ENCODE measurements around the gene MUCL1. TPM values are rescaled to one million over a fixed set of nuclear protein-coding genes. Genes with fewer than 3 reads are reported as not detected.

MUCL1 gene
- total RNA-seq, 1 experiment from 2014 or later: not detected

DNA sequence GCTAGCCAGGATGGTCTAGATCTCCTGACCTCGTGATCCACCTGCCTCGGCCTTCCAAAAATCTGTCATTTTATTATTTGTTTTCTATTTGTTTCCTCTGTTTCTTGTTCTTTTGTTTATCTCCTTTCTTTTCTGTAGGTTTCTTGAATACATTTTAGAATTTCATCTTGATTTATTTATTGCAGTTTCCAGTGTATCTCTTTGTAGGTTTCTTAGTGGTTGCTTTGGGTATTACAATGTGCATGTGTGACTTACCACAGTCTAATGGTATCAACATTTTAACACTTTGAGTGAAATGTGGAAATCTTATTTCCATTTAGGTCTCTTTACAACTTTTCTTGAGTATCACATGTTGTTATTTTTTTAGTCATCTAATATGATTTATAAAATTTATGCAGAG, 29.9 kb upstream of the MUCL1 start:
- no TSS peak for BruUV-seq (replicated peaks)
- Histone ChIP-seq H3K36me3 (ENCODE audit: control insufficient read depth, insufficient read depth, low read length) (no peaks in the 10 kb centered on the region), H3K9me3 (ENCODE audit: control insufficient read depth, insufficient read depth, low read depth, low read length) (no peaks in the 10 kb centered on the region), H3K4me3 (ENCODE audit: low read depth in 2 of 2, low read length in 2 of 2) (no peak overlapping the region), H3K27me3 (ENCODE audit: control insufficient read depth, insufficient read depth, low read length) (no peaks in the 10 kb centered on the region), H3K4me1 (ENCODE audit: control insufficient read depth, insufficient read depth, low read length) (no peaks in the 10 kb centered on the region), H3K27ac (ENCODE audit: low read length) (no peak overlapping the region)
- ChIA-PET CTCF (no interaction called here), POLR2A (no interaction called here)
- no peak for DNase-seq (ENCODE audit: low read depth, low spot score)
- ATAC-seq: no peak
- TF ChIP-seq SIN3A (IDR thresholded peaks at IDR 0.05; ENCODE audit: borderline replicate concordance, insufficient read depth, low read depth, low read length): no peak
- TF ChIP-seq, protein P1, sequence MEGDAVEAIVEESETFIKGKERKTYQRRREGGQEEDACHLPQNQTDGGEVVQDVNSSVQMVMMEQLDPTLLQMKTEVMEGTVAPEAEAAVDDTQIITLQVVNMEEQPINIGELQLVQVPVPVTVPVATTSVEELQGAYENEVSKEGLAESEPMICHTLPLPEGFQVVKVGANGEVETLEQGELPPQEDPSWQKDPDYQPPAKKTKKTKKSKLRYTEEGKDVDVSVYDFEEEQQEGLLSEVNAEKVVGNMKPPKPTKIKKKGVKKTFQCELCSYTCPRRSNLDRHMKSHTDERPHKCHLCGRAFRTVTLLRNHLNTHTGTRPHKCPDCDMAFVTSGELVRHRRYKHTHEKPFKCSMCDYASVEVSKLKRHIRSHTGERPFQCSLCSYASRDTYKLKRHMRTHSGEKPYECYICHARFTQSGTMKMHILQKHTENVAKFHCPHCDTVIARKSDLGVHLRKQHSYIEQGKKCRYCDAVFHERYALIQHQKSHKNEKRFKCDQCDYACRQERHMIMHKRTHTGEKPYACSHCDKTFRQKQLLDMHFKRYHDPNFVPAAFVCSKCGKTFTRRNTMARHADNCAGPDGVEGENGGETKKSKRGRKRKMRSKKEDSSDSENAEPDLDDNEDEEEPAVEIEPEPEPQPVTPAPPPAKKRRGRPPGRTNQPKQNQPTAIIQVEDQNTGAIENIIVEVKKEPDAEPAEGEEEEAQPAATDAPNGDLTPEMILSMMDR (IDR thresholded peaks at IDR 0.05): no peak; the same call in 1 of the 2 replicates
- no peak for TF ChIP-seq POLR2AphosphoS5 (IDR thresholded peaks at IDR 0.05; ENCODE audit: low read depth, low read length)
- TF ChIP-seq TCF7L2 (IDR thresholded peaks at IDR 0.05; ENCODE audit: low read depth, low read length): no peak
- TF ChIP-seq REST (IDR thresholded peaks at IDR 0.05; ENCODE audit: insufficient read depth in 1 of 2, low read depth in 2 of 2, low read length in 1 of 2): no peak
- in situ Hi-C loops (cut with HindIII; ENCODE audit: low pct_unique_long_range_greater_than_20kb, low sequenced_read_pairs) (no loop called here), intact Hi-C loops (cut with micrococcal nuclease; ENCODE audit: unreplicated experiment) (no loop called here)

DNA sequence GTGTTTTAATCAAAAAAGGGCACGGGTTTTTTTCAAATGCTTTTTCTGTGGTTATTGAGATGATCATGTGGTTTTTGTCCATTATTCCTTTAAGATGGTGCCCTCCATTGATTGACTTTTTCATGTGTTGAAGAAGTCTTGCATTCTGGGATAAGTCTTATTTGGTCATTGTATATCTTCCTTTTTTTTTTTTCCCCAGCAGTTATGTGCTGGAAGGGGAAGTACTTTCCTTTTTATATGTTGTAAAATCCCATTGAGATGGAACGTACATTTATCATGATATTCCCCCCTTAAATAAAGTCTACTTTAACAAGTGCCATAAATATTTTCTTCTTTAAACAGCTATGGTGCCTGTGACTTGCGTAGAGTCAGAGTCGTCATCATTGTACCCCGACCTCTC, 24.8 kb upstream of the MUCL1 start:
- no peak overlapping the region for H3K27ac ChIP-seq (ENCODE audit: low read length)
- intact Hi-C loops (cut with micrococcal nuclease; ENCODE audit: unreplicated experiment): no loop called here
- no peak for ATAC-seq

More for the DNA sequence above, 24.8 kb upstream of the MUCL1 start:
- no peak overlapping the region for H3K4me3 ChIP-seq (ENCODE audit: low read depth in 2 of 2, low read length in 2 of 2)
- H3K36me3 ChIP-seq (ENCODE audit: control insufficient read depth, insufficient read depth, low read length): no peaks in the 10 kb centered on the region
- H3K4me1 ChIP-seq (ENCODE audit: control insufficient read depth, insufficient read depth, low read length): no peaks in the 10 kb centered on the region
- CTCF ChIA-PET: no interaction called here
- H3K27me3 ChIP-seq (ENCODE audit: control insufficient read depth, insufficient read depth, low read length): no peaks in the 10 kb centered on the region
- TF ChIP-seq REST (IDR thresholded peaks at IDR 0.05; ENCODE audit: insufficient read depth in 1 of 2, low read depth in 2 of 2, low read length in 1 of 2) (no peak), POLR2AphosphoS5 (IDR thresholded peaks at IDR 0.05; ENCODE audit: low read depth, low read length) (no peak), TCF7L2 (IDR thresholded peaks at IDR 0.05; ENCODE audit: low read depth, low read length) (no peak), SIN3A (IDR thresholded peaks at IDR 0.05; ENCODE audit: borderline replicate concordance, insufficient read depth, low read depth, low read length) (no peak)
- TF ChIP-seq, protein P1 (IDR thresholded peaks at IDR 0.05): no peak
- BruUV-seq (replicated peaks): no TSS peak
- POLR2A ChIA-PET: no interaction called here
- H3K9me3 ChIP-seq (ENCODE audit: control insufficient read depth, insufficient read depth, low read depth, low read length): no peaks in the 10 kb centered on the region
- DNase-seq (ENCODE audit: low read depth, low spot score): no peak
- in situ Hi-C loops (cut with HindIII; ENCODE audit: low pct_unique_long_range_greater_than_20kb, low sequenced_read_pairs): no loop called here

Data from Panc1 (cell line).